ENCODE data around the gene ARAP2.

DNA sequence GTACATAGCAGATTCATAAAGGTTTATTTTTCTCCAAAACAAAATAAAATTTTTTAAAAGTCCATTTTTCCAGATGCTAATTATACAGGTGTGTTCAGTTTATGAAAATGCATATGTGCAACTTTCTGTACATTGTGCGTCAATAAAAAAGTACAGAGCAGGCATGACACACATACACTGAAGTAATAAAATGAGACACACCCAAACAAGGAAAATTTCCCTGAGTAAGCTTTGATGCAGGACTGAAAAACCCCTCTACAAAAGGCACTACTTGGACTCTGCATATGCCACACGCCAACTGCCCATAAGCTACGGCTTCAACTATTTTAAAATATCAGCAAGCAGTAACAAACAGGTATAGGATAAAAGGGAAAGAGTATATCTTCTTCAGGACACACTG lies 13.8 kb downstream of the ARAP2 start:
- no peak for TF ChIP-seq EP300 (IDR thresholded peaks at IDR 0.05)
- TF ChIP-seq, protein P1, sequence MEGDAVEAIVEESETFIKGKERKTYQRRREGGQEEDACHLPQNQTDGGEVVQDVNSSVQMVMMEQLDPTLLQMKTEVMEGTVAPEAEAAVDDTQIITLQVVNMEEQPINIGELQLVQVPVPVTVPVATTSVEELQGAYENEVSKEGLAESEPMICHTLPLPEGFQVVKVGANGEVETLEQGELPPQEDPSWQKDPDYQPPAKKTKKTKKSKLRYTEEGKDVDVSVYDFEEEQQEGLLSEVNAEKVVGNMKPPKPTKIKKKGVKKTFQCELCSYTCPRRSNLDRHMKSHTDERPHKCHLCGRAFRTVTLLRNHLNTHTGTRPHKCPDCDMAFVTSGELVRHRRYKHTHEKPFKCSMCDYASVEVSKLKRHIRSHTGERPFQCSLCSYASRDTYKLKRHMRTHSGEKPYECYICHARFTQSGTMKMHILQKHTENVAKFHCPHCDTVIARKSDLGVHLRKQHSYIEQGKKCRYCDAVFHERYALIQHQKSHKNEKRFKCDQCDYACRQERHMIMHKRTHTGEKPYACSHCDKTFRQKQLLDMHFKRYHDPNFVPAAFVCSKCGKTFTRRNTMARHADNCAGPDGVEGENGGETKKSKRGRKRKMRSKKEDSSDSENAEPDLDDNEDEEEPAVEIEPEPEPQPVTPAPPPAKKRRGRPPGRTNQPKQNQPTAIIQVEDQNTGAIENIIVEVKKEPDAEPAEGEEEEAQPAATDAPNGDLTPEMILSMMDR (IDR thresholded peaks at IDR 0.05), result no peak
- TF ChIP-seq POLR2AphosphoS5 (IDR thresholded peaks at IDR 0.05), result no peak
